NCI-H345 (cell line): ENCODE measurements around the gene FOXK2.
"Not testable (repeated sequence)": the region's sequence is repeated elsewhere in the genome, so short reads cannot be mapped to it uniquely, and the experiment has no call there.

Source experiments
- DNase-seq: peaks from one replicate; lab custom pipeline; 2025; lab: John Stamatoyannopoulos, UW

FOXK2 gene

GRCh38 chr17:82531431-82531881, 11.9 kb downstream of the FOXK2 start:
- no peak for DNase-seq

- DNase-seq: no peak
Observed at GRCh38 chr17:82534401-82534812, 14.9 kb downstream of the FOXK2 start.

- peak; percentile 12 for DNase-seq
Observed at GRCh38 chr17:82536512-82537201, 17.1 kb downstream of the FOXK2 start.

GRCh38 chr17:82537228-82537627, 17.7 kb downstream of the FOXK2 start:
- not testable (repeated sequence) for DNase-seq

GRCh38 chr17:82539076-82539475, 19.5 kb downstream of the FOXK2 start:
- DNase-seq: not testable (repeated sequence)

- no peak for DNase-seq
Observed at GRCh38 chr17:82542439-82542838, 22.9 kb downstream of the FOXK2 start.

- no peak for DNase-seq
Observed at GRCh38 chr17:82544431-82545070, 25.0 kb downstream of the FOXK2 start.

- DNase-seq: no peak
Observed at GRCh38 chr17:82545071-82545462, 25.5 kb downstream of the FOXK2 start.

- DNase-seq: no peak
Observed at GRCh38 chr17:82547981-82548380, 28.4 kb downstream of the FOXK2 start.

- DNase-seq: no peak
Observed at GRCh38 chr17:82548681-82549303, 29.3 kb downstream of the FOXK2 start.

- DNase-seq: peak; percentile 70
Observed at GRCh38 chr17:82551779-82552457, 32.4 kb downstream of the FOXK2 start.

- DNase-seq: no peak
Observed at GRCh38 chr17:82552580-82552979, 33.0 kb downstream of the FOXK2 start.

- no peak for DNase-seq
Observed at GRCh38 chr17:82553210-82553930, 33.8 kb downstream of the FOXK2 start.

- DNase-seq: not testable (repeated sequence)
Observed at GRCh38 chr17:82557510-82557909, 38.0 kb downstream of the FOXK2 start.

- peak; percentile 93 for DNase-seq
Observed at GRCh38 chr17:82559566-82560251, 40.2 kb downstream of the FOXK2 start.

GRCh38 chr17:82560252-82560642, 40.7 kb downstream of the FOXK2 start:
- DNase-seq: no peak

GRCh38 chr17:82560802-82561428, 41.4 kb downstream of the FOXK2 start:
- no peak for DNase-seq

- DNase-seq: no peak
Observed at GRCh38 chr17:82561429-82562035, 42.0 kb downstream of the FOXK2 start.

- not testable (repeated sequence) for DNase-seq
Observed at GRCh38 chr17:82562718-82563220, 43.2 kb downstream of the FOXK2 start.

- no peak for DNase-seq
Observed at GRCh38 chr17:82563318-82563717, 43.8 kb downstream of the FOXK2 start.
